ENCODE results near the gene CENPS. TPM values are rescaled to one million over a fixed set of nuclear protein-coding genes. Genes with fewer than 3 reads are reported as not detected.
"Not testable (repeated sequence)": the region's sequence is repeated elsewhere in the genome, so short reads cannot be mapped to it uniquely, and the experiment has no call there.

Gene CENPS
- total RNA-seq, 1 experiment from 2014 or later, result 20.1 TPM

GRCh38 chr1:10424651-10425050, 5.6 kb upstream of the CENPS start:
- H3K36me3 Mint-ChIP-seq (ENCODE audit: insufficient read depth, unreplicated experiment), result peaks cover 20% of the 10 kb centered on the region
- H3K27me3 Mint-ChIP-seq (ENCODE audit: insufficient read depth, unreplicated experiment), result no peaks in the 10 kb centered on the region
- DNase-seq, result no peak
- no peak overlapping the region for H3K4me3 ChIP-seq (ENCODE audit: low read depth, low read length)
- peaks cover 11% of the 10 kb centered on the region for H3K4me1 Mint-ChIP-seq (ENCODE audit: low read depth, unreplicated experiment)
- H3K27me3 ChIP-seq (replicated peaks; ENCODE audit: control insufficient read depth, insufficient read depth, low read length), result no peaks in the 10 kb centered on the region
- BruUV-seq (replicated peaks), result no TSS peak
- no peak overlapping the region for H3K27ac Mint-ChIP-seq (ENCODE audit: unreplicated experiment)
- H3K9me3 ChIP-seq, result no peaks in the 10 kb centered on the region
- POLR2A ChIA-PET, result no interaction called here
- no peaks in the 10 kb centered on the region; the same call in 1 of the 2 replicates for H3K36me3 ChIP-seq (ENCODE audit: control insufficient read depth, insufficient read depth, low read length)
- H3K4me1 ChIP-seq, result peaks cover 21% of the 10 kb centered on the region
- no peaks in the 10 kb centered on the region for H3K9me3 Mint-ChIP-seq (ENCODE audit: unreplicated experiment)
- TF ChIP-seq CTCF (IDR thresholded peaks at IDR 0.05; ENCODE audit: insufficient read depth in 1 of 2, low read depth in 1 of 2, low read length in 1 of 2, severe bottlenecking in 1 of 2, unreplicated experiment in 1 of 2), result no peak
- CTCF ChIA-PET, result no interaction called here
- intact Hi-C loops (cut with micrococcal nuclease; ENCODE audit: unreplicated experiment), result loop anchor here (5.0 kb wide), 1 partner anchor 472 kb away; no protein-coding TSS in a partner anchor
- no peak overlapping the region for H3K4me3 Mint-ChIP-seq (ENCODE audit: unreplicated experiment)

- DNase-seq, result not testable (repeated sequence)
Measured at GRCh38 chr1:10425826-10426534, 4.3 kb upstream of the CENPS start.

GRCh38 chr1:10426535-10426848, 3.7 kb upstream of the CENPS start:
- H3K4me3 ChIP-seq (ENCODE audit: low read depth, low read length); DNase-seq; H3K36me3 ChIP-seq (ENCODE audit: control insufficient read depth, insufficient read depth, low read length); H3K9me3 Mint-ChIP-seq (ENCODE audit: unreplicated experiment); POLR2A ChIA-PET; H3K9me3 ChIP-seq; H3K36me3 Mint-ChIP-seq (ENCODE audit: insufficient read depth, unreplicated experiment); H3K4me3 Mint-ChIP-seq (ENCODE audit: unreplicated experiment); H3K27me3 Mint-ChIP-seq (ENCODE audit: insufficient read depth, unreplicated experiment); BruUV-seq (replicated peaks); CTCF ChIA-PET; H3K27ac Mint-ChIP-seq (ENCODE audit: unreplicated experiment); H3K27me3 ChIP-seq (replicated peaks; ENCODE audit: control insufficient read depth, insufficient read depth, low read length): not testable (repeated sequence)
- peaks cover 25% of the 10 kb centered on the region for H3K4me1 ChIP-seq
- peaks cover 11% of the 10 kb centered on the region for H3K4me1 Mint-ChIP-seq (ENCODE audit: low read depth, unreplicated experiment)
- intact Hi-C loops (cut with micrococcal nuclease; ENCODE audit: unreplicated experiment), result loop anchor here (5.0 kb wide), 1 partner anchor 474 kb away; no protein-coding TSS in a partner anchor

More at GRCh38 chr1:10425826-10426534, 4.3 kb upstream of the CENPS start:
- CTCF ChIA-PET; POLR2A ChIA-PET; H3K4me3 Mint-ChIP-seq (ENCODE audit: unreplicated experiment); H3K36me3 ChIP-seq (ENCODE audit: control insufficient read depth, insufficient read depth, low read length); H3K27me3 Mint-ChIP-seq (ENCODE audit: insufficient read depth, unreplicated experiment); H3K9me3 Mint-ChIP-seq (ENCODE audit: unreplicated experiment); H3K9me3 ChIP-seq; H3K4me3 ChIP-seq (ENCODE audit: low read depth, low read length); BruUV-seq (replicated peaks); H3K27me3 ChIP-seq (replicated peaks; ENCODE audit: control insufficient read depth, insufficient read depth, low read length): not testable (repeated sequence)
- H3K4me1 ChIP-seq, result peaks cover 25% of the 10 kb centered on the region
- intact Hi-C loops (cut with micrococcal nuclease; ENCODE audit: unreplicated experiment), result loop anchor here (5.0 kb wide), 1 partner anchor 474 kb away; no protein-coding TSS in a partner anchor
- Mint-ChIP-seq H3K36me3 (ENCODE audit: insufficient read depth, unreplicated experiment) (peaks cover 14% of the 10 kb centered on the region), H3K27ac (ENCODE audit: unreplicated experiment) (peak overlapping the region; percentile 25), H3K4me1 (ENCODE audit: low read depth, unreplicated experiment) (peaks cover 11% of the 10 kb centered on the region)

GRCh38 chr1:10428984-10429383, 1.2 kb upstream of the CENPS start:
- Histone ChIP-seq H3K4me1 (peaks cover 25% of the 10 kb centered on the region), H3K27me3 (replicated peaks; ENCODE audit: control insufficient read depth, insufficient read depth, low read length) (no peaks in the 10 kb centered on the region), H3K9me3 (no peaks in the 10 kb centered on the region), H3K4me3 (ENCODE audit: low read depth, low read length) (no peak overlapping the region), H3K36me3 (ENCODE audit: control insufficient read depth, insufficient read depth, low read length) (no peaks in the 10 kb centered on the region; the same call in 1 of the 2 replicates)
- Mint-ChIP-seq H3K9me3 (ENCODE audit: unreplicated experiment) (no peaks in the 10 kb centered on the region), H3K4me1 (ENCODE audit: low read depth, unreplicated experiment) (peaks cover 11% of the 10 kb centered on the region), H3K27ac (ENCODE audit: unreplicated experiment) (no peak overlapping the region), H3K36me3 (ENCODE audit: insufficient read depth, unreplicated experiment) (peaks cover 7% of the 10 kb centered on the region), H3K4me3 (ENCODE audit: unreplicated experiment) (peak overlapping the region; percentile 96), H3K27me3 (ENCODE audit: insufficient read depth, unreplicated experiment) (no peaks in the 10 kb centered on the region)
- no peak for DNase-seq
- no peak for TF ChIP-seq CTCF (IDR thresholded peaks at IDR 0.05; ENCODE audit: insufficient read depth in 1 of 2, low read depth in 1 of 2, low read length in 1 of 2, severe bottlenecking in 1 of 2, unreplicated experiment in 1 of 2)
- no TSS peak for BruUV-seq (replicated peaks)
- CTCF ChIA-PET, result interaction anchor here (0.9 to 2.7 kb wide), 2 partner anchors 51 to 65 kb away, joined by 3 to 23 read pairs; no protein-coding TSS in a partner anchor
- intact Hi-C loops (cut with micrococcal nuclease; ENCODE audit: unreplicated experiment), result loop anchor here (1.0 to 5.0 kb wide), 4 partner anchors 30 to 477 kb away; partner anchors contain the start of gene PGD
- POLR2A ChIA-PET, result no interaction called here
